CD14-positive monocyte (primary cell): Measurements from ENCODE around the gene MT2A. TPM values are rescaled to one million over a fixed set of nuclear protein-coding genes. Genes with fewer than 3 reads are reported as not detected.

ENCODE experiments used
- DNase-seq, 3 donors: peaks; one replicate each; pipeline ENCODE4 v3.0.0-alpha.2; 2011 to 2022
- H2AFZ ChIP-seq: 2 replicates; pipeline ENCODE4 v1.6.0; 2012; ENCODE audit warnings: mild to moderate bottlenecking, low read depth, low read length, inconsistent platforms; ENCODE audit not compliant: insufficient read depth, poor library complexity, severe bottlenecking
- H3K27ac ChIP-seq, 2 donors: 1 replicate in 1 of 2; 2 replicates in 1 of 2; pipeline ENCODE4 v1.5.1; 2012 to 2013; ENCODE audit warnings: low read length in 2 of 2, control low read depth in 1 of 2, inconsistent platforms in 1 of 2, low read depth in 1 of 2, mild to moderate bottlenecking in 1 of 2
- H3K27me3 ChIP-seq, 2 donors: one replicate each; pipeline versions ENCODE4 v1.6.0 to v1.6.1; 2011 to 2013; ENCODE audit warnings: low read length in 2 of 2; ENCODE audit not compliant: control insufficient read depth in 2 of 2, insufficient read depth in 2 of 2
- H3K36me3 ChIP-seq, 2 donors: replicated peaks in 1 of 2; 1 replicate in 1 of 2; 2 replicates in 1 of 2; pipeline versions ENCODE4 v1.5.1 to v1.6.1; 2012 to 2013; ENCODE audit warnings: low read length in 2 of 2, control low read depth in 1 of 2, inconsistent platforms in 1 of 2, mild to moderate bottlenecking in 1 of 2; ENCODE audit not compliant: insufficient read depth in 2 of 2, control insufficient read depth in 1 of 2
- H3K4me1 ChIP-seq, 2 donors: 1 replicate in 1 of 2; 2 replicates in 1 of 2; pipeline versions ENCODE4 v1.5.1 to v1.6.1; 2012 to 2013; ENCODE audit warnings: low read length in 2 of 2, control low read depth in 1 of 2, inconsistent platforms in 1 of 2, mild to moderate bottlenecking in 1 of 2, moderate library complexity in 1 of 2; ENCODE audit not compliant: insufficient read depth in 2 of 2, control insufficient read depth in 1 of 2
- H3K4me2 ChIP-seq: replicated peaks from 2 replicates; pipeline ENCODE3; 2012; ENCODE audit warnings: low read length, moderate library complexity, mild to moderate bottlenecking; ENCODE audit not compliant: poor library complexity, severe bottlenecking; ENCODE audit errors: extremely low read depth
- H3K4me3 ChIP-seq, 3 experiments: fragments of 200-600 bp in 1 of 3; sonication (generic) in 1 of 3; replicated peaks in 1 of 3; 1 replicate in 2 of 3; 2 replicates in 1 of 3; pipeline ENCODE4 v1.5.1; 2011 to 2013; ENCODE audit warnings: low read length in 3 of 3, mild to moderate bottlenecking in 3 of 3, control low read depth in 2 of 3, low read depth in 2 of 3, inconsistent platforms in 1 of 3, moderate library complexity in 1 of 3
- H3K79me2 ChIP-seq: 2 replicates; pipeline ENCODE4 v1.6.0; 2012; ENCODE audit warnings: mild to moderate bottlenecking, control low read depth, inconsistent platforms, low read length, moderate library complexity; ENCODE audit not compliant: insufficient read depth
- H3K9ac ChIP-seq: 2 replicates; pipeline ENCODE4 v1.6.0; 2017; ENCODE audit warnings: low read length, mild to moderate bottlenecking; ENCODE audit not compliant: insufficient read depth, poor library complexity, severe bottlenecking
- H3K9me3 ChIP-seq, 2 donors: replicated peaks in 1 of 2; 1 replicate in 1 of 2; 2 replicates in 1 of 2; pipeline versions ENCODE4 v1.5.1 to v1.6.1; 2012 to 2013; ENCODE audit warnings: low read length in 2 of 2, control low read depth in 1 of 2; ENCODE audit not compliant: control insufficient read depth in 1 of 2, insufficient read depth in 1 of 2
- H4K20me1 ChIP-seq: 2 replicates; pipeline ENCODE4 v1.6.0; 2012; ENCODE audit warnings: mild to moderate bottlenecking, low read length, control low read depth, moderate library complexity; ENCODE audit not compliant: insufficient read depth
- H3K27ac Mint-ChIP-seq, 7 donors: one replicate each; pipeline ENCODE4 v1.8.0; 2020; ENCODE audit warnings: mild to moderate bottlenecking in 7 of 7, mixed read lengths in 7 of 7, moderate library complexity in 6 of 7, inconsistent platforms in 2 of 7
- H3K27me3 Mint-ChIP-seq, 3 donors: one replicate each; pipeline ENCODE4 v1.8.0; 2021 to 2022; ENCODE audit warnings: low read depth in 3 of 3, mild to moderate bottlenecking in 3 of 3, mixed read lengths in 3 of 3, moderate library complexity in 3 of 3, inconsistent platforms in 1 of 3
- H3K36me3 Mint-ChIP-seq, 2 donors: one replicate each; pipeline ENCODE4 v1.8.0; 2020; ENCODE audit warnings: mixed read lengths in 2 of 2, inconsistent platforms in 1 of 2, mild to moderate bottlenecking in 1 of 2
- H3K4me1 Mint-ChIP-seq: one replicate; pipeline ENCODE4 v1.8.0; 2020; ENCODE audit warnings: mild to moderate bottlenecking, mixed read lengths
- H3K4me3 Mint-ChIP-seq, 2 donors: one replicate each; pipeline ENCODE4 v1.8.0; 2020; ENCODE audit warnings: mild to moderate bottlenecking in 2 of 2, mixed read lengths in 2 of 2, moderate library complexity in 1 of 2
- H3K9me3 Mint-ChIP-seq, 7 donors: one replicate each; pipeline ENCODE4 v1.8.0; 2020 to 2022; ENCODE audit warnings: mixed read lengths in 7 of 7, mild to moderate bottlenecking in 6 of 7, moderate library complexity in 6 of 7, inconsistent platforms in 2 of 7
- CTCF ChIP-seq: fragments of 200-600 bp; IDR thresholded peaks from one replicate; pipeline ENCODE4 v1.8.0; 2022; ENCODE audit warnings: antibody characterized with exemption, mild to moderate bottlenecking
- WGBS: methylation state at CpG from one replicate; pipeline ENCODE4 v1.1.5; 2013; ENCODE audit warnings: missing lambda C conversion rate; ENCODE audit not compliant: insufficient coverage; 5-methylcytosine and 5-hydroxymethylcytosine counted together
- intact Hi-C, 2 donors: fragments of 100-400 bp; cut with micrococcal nuclease; formaldehyde crosslinking; loops; one replicate each; pipeline versions ENCODE4 v1.15.0 to v1.15.1; 2023
- polyA plus RNA-seq, 3 donors: library from polyadenylated mRNA; depleted of rRNA in 1 of 3; unstranded in 2 of 3; stranded (reverse) in 1 of 3; fragments of 300-500 nt in 2 of 3; fragments of >200 nt in 1 of 3; fragmentation: Illumina TruSeq in 2 of 3; gene quantifications; 1 replicate in 2 of 3; 2 replicates in 1 of 3; pipeline ENCODE4 v1.2.3, GENCODE V29; 2012 to 2021

Gene MT2A
- polyA plus RNA-seq, 3 donors: 26.8 to 228 (median 126) TPM

GRCh38 chr16:56591377-56592060 lies 16.9 kb upstream of the MT2A start:
- Mint-ChIP-seq H3K9me3 (peaks cover 0 to 11% (median 5%) of the 10 kb centered on the region in 7 donors), H3K27me3 (peaks cover 36 to 44% (median 43%) of the 10 kb centered on the region in 3 donors), H3K36me3 (peaks cover 0 to 5% of the 10 kb centered on the region in 2 donors), H3K4me3 (no peak overlapping the region), H3K27ac (peak overlapping the region in 3 of 7 donors; percentile 2 to 53 (median 20)), H3K4me1 (peaks cover 18% of the 10 kb centered on the region)
- Histone ChIP-seq H3K4me3 (no peak overlapping the region), H3K9me3 (peaks cover 0 to 16% of the 10 kb centered on the region in 2 donors), H3K9ac (no peak overlapping the region), H3K4me1 (peaks cover 6 to 16% of the 10 kb centered on the region in 2 donors), H3K27ac (no peak overlapping the region), H3K79me2 (no peaks in the 10 kb centered on the region), H3K4me2 (no peak overlapping the region), H4K20me1 (no peaks in the 10 kb centered on the region), H3K27me3 (peaks cover 12 to 34% of the 10 kb centered on the region in 2 donors), H3K36me3 (no peaks in the 10 kb centered on the region), H2AFZ (peak overlapping the region; percentile 7)
- peak; percentile 27 to 35 (median 30) for DNase-seq
- WGBS: 60% methylated on average over 1 of the region's 4 CpGs
- intact Hi-C loops: no loop called here
- no peak for TF ChIP-seq CTCF

GRCh38 chr16:56593573-56594291 lies 14.7 kb upstream of the MT2A start:
- Mint-ChIP-seq H3K4me1 (peaks cover 18% of the 10 kb centered on the region), H3K36me3 (peaks cover 0 to 4% of the 10 kb centered on the region in 2 donors), H3K9me3 (peaks cover 0 to 9% (median 6%) of the 10 kb centered on the region in 7 donors), H3K4me3 (no peak overlapping the region), H3K27ac (no peak overlapping the region), H3K27me3 (peaks cover 32 to 36% (median 34%) of the 10 kb centered on the region in 3 donors)
- Histone ChIP-seq H3K4me1 (peaks cover 6 to 16% of the 10 kb centered on the region in 2 donors), H3K36me3 (no peaks in the 10 kb centered on the region), H3K4me3 (no peak overlapping the region), H4K20me1 (no peaks in the 10 kb centered on the region), H2AFZ (no peak overlapping the region), H3K9ac (no peak overlapping the region), H3K79me2 (no peaks in the 10 kb centered on the region), H3K27ac (no peak overlapping the region), H3K9me3 (peaks cover 0 to 16% of the 10 kb centered on the region in 2 donors), H3K4me2 (no peak overlapping the region), H3K27me3 (peaks cover 8 to 15% of the 10 kb centered on the region in 2 donors)
- intact Hi-C loops: no loop called here
- no peak for DNase-seq
- WGBS: 86% methylated on average over 1 of the region's 6 CpGs
- TF ChIP-seq CTCF: no peak
